HEK293 (cell line): ENCODE measurements around the gene TBCE.

Experiments
- CTCF ChIA-PET: fragments of 350-600 bp; formaldehyde crosslinking; extraction: SDS; loops from one replicate; lab custom pipeline; 2021; ENCODE audit warnings: antibody characterized with exemption; lab: Yijun Ruan, JAX
- POLR2A ChIA-PET: fragments of 300-600 bp; formaldehyde crosslinking; extraction: SDS; loops from one replicate; lab custom pipeline; 2020; ENCODE audit warnings: antibody characterized with exemption, inconsistent platforms; lab: Yijun Ruan, JAX
- H3K27ac ChIP-seq: fragments of 200-500 bp; sonication (Bioruptor generic); 2 replicates; pipeline ENCODE4 v1.5.1; 2014; ENCODE audit warnings: low read depth, low read length, control low read depth, inconsistent platforms; ENCODE audit errors: extremely low read depth
- H3K36me3 ChIP-seq, 2 experiments: fragments of 200-500 bp in 1 of 2; sonication (Bioruptor generic) in 1 of 2; 1 replicate in 1 of 2; 2 replicates in 1 of 2; pipeline ENCODE4 v1.5.1; 2014 to 2017; ENCODE audit warnings: inconsistent platforms in 2 of 2, low read length in 2 of 2; ENCODE audit not compliant: control insufficient read depth in 2 of 2, insufficient read depth in 1 of 2
- H3K4me1 ChIP-seq: fragments of 200-500 bp; sonication (Bioruptor generic); 2 replicates; pipeline ENCODE4 v1.5.1; 2014; ENCODE audit warnings: mild to moderate bottlenecking, low read length, inconsistent platforms; ENCODE audit not compliant: control insufficient read depth, insufficient read depth
- H3K4me3 ChIP-seq: 2 replicates; pipeline ENCODE4 v1.5.1; 2011; ENCODE audit warnings: low read depth, mild to moderate bottlenecking, control low read depth, low read length, moderate library complexity
- H3K9me3 ChIP-seq: fragments of 200-500 bp; sonication (Bioruptor generic); 2 replicates; pipeline ENCODE4 v1.5.1; 2014; ENCODE audit warnings: low read depth, low read length, inconsistent platforms; ENCODE audit not compliant: control insufficient read depth, insufficient read depth
- BCL11B ChIP-seq: fragments of 450-650 bp; formaldehyde crosslinking; IDR thresholded peaks from 2 replicates; pipeline ENCODE4 v1.5.1; 2016; ENCODE audit warnings: low read depth, missing biosample characterization, missing genetic modification characterization
- IKZF3 ChIP-seq: fragments of 450-650 bp; IDR thresholded peaks from 2 replicates; pipeline ENCODE4 v1.5.0; 2018; ENCODE audit warnings: missing biosample characterization, mild to moderate bottlenecking, missing genetic modification characterization, moderate library complexity
- KLF10 ChIP-seq: fragments of 450-650 bp; IDR thresholded peaks from 2 replicates; pipeline ENCODE4 v1.5.1; 2018; ENCODE audit warnings: missing biosample characterization, mild to moderate bottlenecking, missing genetic modification characterization
- KLF8 ChIP-seq: fragments of 450-650 bp; formaldehyde crosslinking; IDR thresholded peaks from 2 replicates; pipeline ENCODE4 v1.5.1; 2016; ENCODE audit warnings: missing biosample characterization, missing genetic modification characterization
- MZF1 ChIP-seq: fragments of 450-650 bp; formaldehyde crosslinking; IDR thresholded peaks from 2 replicates; pipeline ENCODE4 v1.5.1; 2017; ENCODE audit warnings: missing biosample characterization, missing genetic modification characterization, borderline replicate concordance
- OVOL3 ChIP-seq: fragments of 450-650 bp; formaldehyde crosslinking; IDR thresholded peaks from 2 replicates; pipeline ENCODE4 v1.5.1; 2016; ENCODE audit warnings: missing biosample characterization, missing genetic modification characterization
- PATZ1 ChIP-seq: fragments of 450-650 bp; formaldehyde crosslinking; IDR thresholded peaks from 2 replicates; pipeline ENCODE4 v1.5.1; 2016; ENCODE audit warnings: missing biosample characterization, missing genetic modification characterization
- PRDM1 ChIP-seq: fragments of 450-650 bp; formaldehyde crosslinking; IDR thresholded peaks from 2 replicates; pipeline ENCODE4; 2016; ENCODE audit warnings: missing biosample characterization, missing genetic modification characterization
- TCF7L2 ChIP-seq: IDR thresholded peaks from 2 replicates; pipeline ENCODE4 v1.6.1; 2011; ENCODE audit warnings: low read depth, mild to moderate bottlenecking, inconsistent platforms, low read length, moderate library complexity, borderline replicate concordance
- ZBTB11 ChIP-seq: fragments of 450-650 bp; formaldehyde crosslinking; conservative IDR thresholded peaks from 2 replicates; pipeline ENCODE4 v1.5.1; 2016; ENCODE audit warnings: low read depth, missing biosample characterization, missing genetic modification characterization
- ZBTB26 ChIP-seq: fragments of 450-650 bp; formaldehyde crosslinking; optimal IDR thresholded peaks from 2 replicates; pipeline ENCODE3; 2016; ENCODE audit warnings: missing biosample characterization, mild to moderate bottlenecking, missing genetic modification characterization
- ZFP41 ChIP-seq: fragments of 450-650 bp; formaldehyde crosslinking; IDR thresholded peaks from 2 replicates; pipeline ENCODE4 v1.5.1; 2016; ENCODE audit warnings: missing biosample characterization, missing genetic modification characterization, borderline replicate concordance
- ZNF114 ChIP-seq: fragments of 450-650 bp; formaldehyde crosslinking; IDR thresholded peaks from 2 replicates; pipeline ENCODE4 v1.5.0; 2017; ENCODE audit warnings: missing biosample characterization, missing genetic modification characterization
- ZNF175 ChIP-seq: fragments of 450-650 bp; formaldehyde crosslinking; IDR thresholded peaks from 2 replicates; pipeline ENCODE4 v1.5.1; 2016; ENCODE audit warnings: missing biosample characterization, missing genetic modification characterization
- ZNF350 ChIP-seq: fragments of 450-650 bp; formaldehyde crosslinking; IDR thresholded peaks from 2 replicates; pipeline ENCODE4 v1.5.0; 2017; ENCODE audit warnings: missing biosample characterization, mild to moderate bottlenecking, missing genetic modification characterization
- ZNF366 ChIP-seq: fragments of 450-650 bp; formaldehyde crosslinking; conservative IDR thresholded peaks from 2 replicates; pipeline ENCODE4 v1.5.1; 2016; ENCODE audit warnings: missing biosample characterization, missing genetic modification characterization
- ZNF416 ChIP-seq: fragments of 450-650 bp; formaldehyde crosslinking; IDR thresholded peaks from 2 replicates; pipeline ENCODE4 v1.5.1; 2016; ENCODE audit warnings: missing biosample characterization, missing genetic modification characterization
- ZNF530 ChIP-seq: fragments of 450-650 bp; formaldehyde crosslinking; IDR thresholded peaks from 2 replicates; pipeline ENCODE4 v1.5.1; 2016; ENCODE audit warnings: low read depth, missing biosample characterization, missing genetic modification characterization
- ZNF600 ChIP-seq: fragments of 450-650 bp; formaldehyde crosslinking; IDR thresholded peaks from 2 replicates; pipeline ENCODE4 v1.5.1; 2016; ENCODE audit warnings: missing biosample characterization, missing genetic modification characterization
- ZNF629 ChIP-seq: fragments of 450-650 bp; formaldehyde crosslinking; IDR thresholded peaks from 2 replicates; pipeline ENCODE4 v1.5.1; 2017; ENCODE audit warnings: missing biosample characterization, missing genetic modification characterization
- ZSCAN5A ChIP-seq: fragments of 450-650 bp; formaldehyde crosslinking; IDR thresholded peaks from 2 replicates; pipeline ENCODE4 v1.5.1; 2016; ENCODE audit warnings: missing biosample characterization, missing genetic modification characterization

TBCE gene

GRCh38 chr1:235409042-235409820 lies 42.0 kb downstream of the TBCE start (continued):
- TF ChIP-seq IKZF3 (tag by site-specific recombination) (0 out of 2 replicates have a peak, but pooled peaks have one; percentile 5), KLF10 (tag by site-specific recombination) (0 out of 2 replicates have a peak, but pooled peaks have one; percentile 12), BCL11B (tag by site-specific recombination) (no peak), ZFP41 (tag by site-specific recombination) (no peak), KLF8 (tag by site-specific recombination) (0 out of 2 replicates have a peak, but pooled peaks have one; percentile 22), ZNF629 (no peak)

GRCh38 chr1:235410467-235410866 lies 43.2 kb downstream of the TBCE start:
- peaks cover 25% of the 10 kb centered on the region for H3K4me1 ChIP-seq
- H3K9me3 ChIP-seq: no peaks in the 10 kb centered on the region
- ChIA-PET CTCF (interaction anchor here (0.6 to 0.7 kb wide), 2 partner anchors 312 to 1906 kb away, joined by 3 read pairs; no protein-coding TSS in a partner anchor), POLR2A (no interaction called here)
- no peak overlapping the region for H3K4me3 ChIP-seq
- TF ChIP-seq ZNF350 (no peak), ZNF416 (no peak), ZNF629 (no peak), ZNF114 (no peak), OVOL3 (tag by site-specific recombination) (no peak), ZSCAN5A (tag by site-specific recombination) (no peak), ZNF530 (tag by site-specific recombination) (no peak), ZNF175 (no peak), ZBTB11 (tag by site-specific recombination) (no peak)
- no peak overlapping the region for H3K27ac ChIP-seq
- H3K36me3 ChIP-seq: peaks cover 4 to 10% of the 10 kb centered on the region in 2 experiments

- peaks cover 25% of the 10 kb centered on the region for H3K4me1 ChIP-seq
- H3K9me3 ChIP-seq: no peaks in the 10 kb centered on the region
- no peak overlapping the region for H3K27ac ChIP-seq
- peaks cover 13 to 14% of the 10 kb centered on the region in 2 experiments for H3K36me3 ChIP-seq
- no peak overlapping the region for H3K4me3 ChIP-seq
- ChIA-PET CTCF (interaction anchor here (1.0 to 2.4 kb wide), 2 partner anchors 24 to 160 kb away, joined by 3 to 9 read pairs; no protein-coding TSS in a partner anchor), POLR2A (interaction anchor here (1.2 kb wide), 1 partner anchor 84 kb away, joined by 4 read pairs; the partner anchor contains the start of genes ARID4B and GGPS1)
- TF ChIP-seq ZBTB26 (no peak), ZNF600 (tag by site-specific recombination) (peak; percentile 78), TCF7L2 (no peak), ZNF366 (0 out of 2 replicates have a peak, but pooled peaks have one; percentile 33), PRDM1 (tag by site-specific recombination) (peak; percentile 99), IKZF3 (tag by site-specific recombination) (peak; percentile 82), PATZ1 (peak; percentile 49), MZF1 (tag by site-specific recombination) (0 out of 2 replicates have a peak, but pooled peaks have one; percentile 29)
Measured at GRCh38 chr1:235411489-235412486, 44.6 kb downstream of the TBCE start.
